ENCODE measurements around the gene NHEJ1. TPM values are rescaled to one million over a fixed set of nuclear protein-coding genes. Genes with fewer than 3 reads are reported as not detected.

NHEJ1 gene
- total RNA-seq, 2 experiments from 2014 or later: 22.4 to 26.3 TPM

DNA sequence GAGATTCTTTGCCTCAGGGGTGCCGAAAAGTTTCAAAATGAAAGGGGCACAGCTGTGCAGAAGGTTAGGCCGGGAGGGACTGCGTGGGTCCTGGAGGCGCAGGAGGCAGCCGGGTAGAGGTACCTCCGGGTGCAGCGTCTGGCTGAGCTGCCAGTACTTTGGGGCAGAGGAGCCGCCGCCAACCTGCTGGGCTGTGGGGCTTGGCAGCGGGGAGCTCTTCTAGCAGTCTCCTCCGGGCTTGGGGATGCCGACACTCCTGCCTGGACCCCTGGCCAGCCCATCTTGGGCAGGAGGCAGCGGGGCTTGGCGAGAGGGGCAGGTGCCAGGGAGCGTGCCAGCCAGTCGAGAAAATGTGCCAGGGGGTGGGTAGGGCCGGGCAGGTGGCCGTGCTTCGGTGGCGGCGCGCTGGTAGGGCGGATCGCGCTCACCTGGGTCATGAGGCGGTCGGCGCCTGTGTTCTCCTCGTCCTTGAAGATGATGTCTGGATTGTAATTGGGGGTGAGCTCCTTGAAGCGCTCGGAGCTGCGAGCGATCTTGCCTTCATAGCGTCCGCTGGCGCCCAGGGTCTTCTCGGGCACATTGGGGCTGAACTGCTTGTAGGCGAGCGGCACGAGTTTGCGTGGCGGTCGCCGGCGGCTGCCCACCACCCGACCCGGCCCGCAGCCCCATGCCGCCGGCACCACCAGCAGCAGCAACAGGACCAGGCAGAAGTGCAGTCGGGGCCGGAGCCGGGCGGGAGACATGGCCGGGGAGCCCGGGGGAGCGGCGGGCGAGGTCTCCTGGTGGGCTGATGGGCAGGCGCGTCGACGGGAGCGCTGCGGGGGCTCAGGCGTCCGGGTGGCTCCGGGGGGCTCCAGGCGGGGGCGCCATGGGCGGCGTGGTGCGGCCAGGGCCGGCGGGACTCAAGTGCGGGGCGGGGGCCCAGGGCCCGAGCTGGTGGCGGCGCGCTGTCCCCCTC lies 100.6 kb downstream of the NHEJ1 start:
- intact Hi-C loops (cut with micrococcal nuclease): loop anchor here (2.0 to 10.0 kb wide), 2 partner anchors 59 to 245 kb away; partner anchors contain the start of gene PTPRN
- POLR2A ChIA-PET: interaction anchor here (0.6 kb wide), 1 partner anchor 96 kb away, joined by 3 read pairs; no protein-coding TSS in a partner anchor
- H3K27ac Mint-ChIP-seq: no peak overlapping the region
- TF ChIP-seq, protein P1, sequence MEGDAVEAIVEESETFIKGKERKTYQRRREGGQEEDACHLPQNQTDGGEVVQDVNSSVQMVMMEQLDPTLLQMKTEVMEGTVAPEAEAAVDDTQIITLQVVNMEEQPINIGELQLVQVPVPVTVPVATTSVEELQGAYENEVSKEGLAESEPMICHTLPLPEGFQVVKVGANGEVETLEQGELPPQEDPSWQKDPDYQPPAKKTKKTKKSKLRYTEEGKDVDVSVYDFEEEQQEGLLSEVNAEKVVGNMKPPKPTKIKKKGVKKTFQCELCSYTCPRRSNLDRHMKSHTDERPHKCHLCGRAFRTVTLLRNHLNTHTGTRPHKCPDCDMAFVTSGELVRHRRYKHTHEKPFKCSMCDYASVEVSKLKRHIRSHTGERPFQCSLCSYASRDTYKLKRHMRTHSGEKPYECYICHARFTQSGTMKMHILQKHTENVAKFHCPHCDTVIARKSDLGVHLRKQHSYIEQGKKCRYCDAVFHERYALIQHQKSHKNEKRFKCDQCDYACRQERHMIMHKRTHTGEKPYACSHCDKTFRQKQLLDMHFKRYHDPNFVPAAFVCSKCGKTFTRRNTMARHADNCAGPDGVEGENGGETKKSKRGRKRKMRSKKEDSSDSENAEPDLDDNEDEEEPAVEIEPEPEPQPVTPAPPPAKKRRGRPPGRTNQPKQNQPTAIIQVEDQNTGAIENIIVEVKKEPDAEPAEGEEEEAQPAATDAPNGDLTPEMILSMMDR (IDR thresholded peaks at IDR 0.05): no peak
- no peaks in the 10 kb centered on the region for H3K36me3 Mint-ChIP-seq (ENCODE audit: low read depth)
- no peak overlapping the region for H3K4me3 Mint-ChIP-seq
- no peak for ATAC-seq
- peaks cover 60% of the 10 kb centered on the region for H3K27me3 Mint-ChIP-seq
- DNase-seq: peak; percentile 27
- H3K4me1 Mint-ChIP-seq (ENCODE audit: low read depth): peaks cover 19% of the 10 kb centered on the region
- H3K9me3 Mint-ChIP-seq: no peaks in the 10 kb centered on the region
- CTCF ChIA-PET: interaction anchor here (1.0 to 24.1 kb wide), 11 partner anchors 11 to 95 kb away, joined by 3 to 431 read pairs (median 11); partner anchors contain the start of gene NHEJ1

DNA sequence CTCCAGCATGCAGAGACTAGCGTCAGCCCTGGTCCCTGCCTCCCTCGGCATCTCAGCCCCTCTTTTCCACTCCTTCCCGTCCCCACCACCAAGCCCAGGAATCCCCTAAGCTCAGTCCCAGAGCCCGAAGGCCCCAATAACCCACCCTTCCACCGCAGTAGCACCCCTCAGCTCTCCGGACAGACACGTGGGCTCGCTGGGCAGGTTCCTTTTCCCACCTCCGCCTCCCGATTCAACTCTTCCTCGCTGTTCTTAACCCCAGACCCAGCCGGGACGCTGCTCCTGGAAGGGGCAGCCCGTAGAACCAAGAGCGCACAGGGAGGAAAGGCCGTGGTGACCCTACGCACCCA lies 101.3 kb downstream of the NHEJ1 start:
- intact Hi-C loops (cut with micrococcal nuclease): loop anchor here (2.0 to 10.0 kb wide), 2 partner anchors 59 to 245 kb away; partner anchors contain the start of gene PTPRN
- H3K27me3 Mint-ChIP-seq: peaks cover 60% of the 10 kb centered on the region
- H3K36me3 Mint-ChIP-seq (ENCODE audit: low read depth): no peaks in the 10 kb centered on the region
- CTCF ChIA-PET: interaction anchor here (1.1 to 24.1 kb wide), 15 partner anchors 11 to 236 kb away, joined by 3 to 431 read pairs (median 9); partner anchors contain the start of gene NHEJ1
- H3K27ac Mint-ChIP-seq: no peak overlapping the region
- TF ChIP-seq, protein P1 (IDR thresholded peaks at IDR 0.05): no peak
- DNase-seq (no peak), ATAC-seq (no peak)
- H3K4me1 Mint-ChIP-seq (ENCODE audit: low read depth): peaks cover 19% of the 10 kb centered on the region
- H3K4me3 Mint-ChIP-seq: no peak overlapping the region
- H3K9me3 Mint-ChIP-seq: no peaks in the 10 kb centered on the region
- POLR2A ChIA-PET: interaction anchor here (0.6 kb wide), 1 partner anchor 97 kb away, joined by 3 read pairs; no protein-coding TSS in a partner anchor

- POLR2A ChIA-PET: interaction anchor here (0.7 kb wide), 1 partner anchor 70 kb away, joined by 3 read pairs; no protein-coding TSS in a partner anchor
- H3K9me3 Mint-ChIP-seq: no peaks in the 10 kb centered on the region
- no peak overlapping the region for H3K27ac Mint-ChIP-seq
- CTCF ChIA-PET: interaction anchor here (0.6 to 24.1 kb wide), 57 partner anchors 10 to 307 kb away, joined by 3 to 431 read pairs (median 4); partner anchors contain the start of genes CNPPD1, NHEJ1 and SLC23A3
- no peak for ATAC-seq
- H3K4me3 Mint-ChIP-seq: no peak overlapping the region
- H3K36me3 Mint-ChIP-seq (ENCODE audit: low read depth): no peaks in the 10 kb centered on the region
- peaks cover 19% of the 10 kb centered on the region for H3K4me1 Mint-ChIP-seq (ENCODE audit: low read depth)
- H3K27me3 Mint-ChIP-seq: peaks cover 62% of the 10 kb centered on the region
- DNase-seq: no peak
- TF ChIP-seq, protein P1 (IDR thresholded peaks at IDR 0.05): no peak
- intact Hi-C loops (cut with micrococcal nuclease): loop anchor here (2.0 to 10.0 kb wide), 2 partner anchors 60 to 246 kb away; partner anchors contain the start of gene PTPRN
Measured at GRCh38 chr2:219058541-219059374, 101.9 kb downstream of the NHEJ1 start.

GRCh38 chr2:219057709-219058540 lies 102.7 kb downstream of the NHEJ1 start:
- intact Hi-C loops (cut with micrococcal nuclease): loop anchor here (2.0 to 10.0 kb wide), 3 partner anchors 61 to 247 kb away; partner anchors contain the start of gene PTPRN
- peak; percentile 84 for DNase-seq
- Mint-ChIP-seq H3K27me3 (peaks cover 60% of the 10 kb centered on the region), H3K36me3 (ENCODE audit: low read depth) (no peaks in the 10 kb centered on the region), H3K9me3 (no peaks in the 10 kb centered on the region), H3K27ac (no peak overlapping the region), H3K4me1 (ENCODE audit: low read depth) (peaks cover 19% of the 10 kb centered on the region), H3K4me3 (peak overlapping the region; percentile 36)
- ChIA-PET POLR2A (interaction anchor here (0.5 to 1.0 kb wide), 4 partner anchors 11 to 309 kb away, joined by 3 read pairs; no protein-coding TSS in a partner anchor), CTCF (interaction anchor here (0.6 to 24.1 kb wide), 59 partner anchors 9 to 308 kb away, joined by 3 to 431 read pairs (median 4); partner anchors contain the start of genes CNPPD1, NHEJ1 and SLC23A3)
- TF ChIP-seq, protein P1 (IDR thresholded peaks at IDR 0.05): peak; percentile 97
- peak; percentile 97 for ATAC-seq

Data from activated CD8-positive, alpha-beta T cell treated with anti-CD3 and anti-CD28 coated beads for 36 hours (primary cell).